Endothelial cell of umbilical vein (primary cell): ENCODE results near the gene PLA2G2D. TPM values are rescaled to one million over a fixed set of nuclear protein-coding genes. Genes with fewer than 3 reads are reported as not detected.

Experiments used
- BruUV-seq: library from RNA; stranded (reverse); fragments of 400-500 nt; replicated peaks from 2 replicates; lab custom pipeline; 2021; lab: Mats Ljungman, UMichigan
- CTCF ChIA-PET: fragments of 300-600, 350-600 bp; sonication (Branson Sonifier 250); formaldehyde crosslinking; loops from one replicate; lab custom pipeline; 2021; ENCODE audit warnings: antibody characterized with exemption, inconsistent platforms; lab: Charles Lee
- POLR2A ChIA-PET: fragments of 300-600, 350-600 bp; sonication (Branson Sonifier 250); formaldehyde crosslinking; loops from one replicate; lab custom pipeline; 2021; ENCODE audit warnings: antibody characterized with exemption, inconsistent platforms; lab: Charles Lee
- DNase-seq: peaks from one replicate; pipeline ENCODE4 v3.0.0-alpha.2; 2011; ENCODE audit warnings: low read depth, low spot score
- FAIRE-seq: peaks from 2 replicates; lab custom pipeline; 2011; peaks lifted over from hg19 to GRCh38; lab: Jason Lieb, UNC
- H2AFZ ChIP-seq: 2 replicates; pipeline ENCODE4 v1.6.0; 2012; ENCODE audit warnings: low read depth, low read length, control low read depth, inconsistent platforms
- H3K27ac ChIP-seq: 2 replicates; pipeline ENCODE4 v1.5.1; 2011; ENCODE audit warnings: low read depth, mild to moderate bottlenecking, control low read depth, low read length, moderate library complexity; ENCODE audit not compliant: insufficient read depth
- H3K27me3 ChIP-seq, 2 experiments: 2 replicates each; pipeline versions ENCODE4 v1.6.0 to v1.6.1; 2011; ENCODE audit warnings: low read length in 2 of 2, mixed read lengths in 1 of 2; ENCODE audit not compliant: control insufficient read depth in 2 of 2, insufficient read depth in 2 of 2
- H3K36me3 ChIP-seq, 2 experiments: 2 replicates in 1 of 2; 3 replicates in 1 of 2; pipeline ENCODE4 v1.5.1; 2011; ENCODE audit warnings: low read length in 2 of 2, mild to moderate bottlenecking in 1 of 2, moderate library complexity in 1 of 2; ENCODE audit not compliant: control insufficient read depth in 2 of 2, insufficient read depth in 2 of 2; ENCODE audit errors: extremely low read depth in 1 of 2
- H3K4me1 ChIP-seq: 3 replicates; pipeline ENCODE4 v1.5.1; 2011; ENCODE audit warnings: mild to moderate bottlenecking, low read length; ENCODE audit not compliant: control insufficient read depth, insufficient read depth; ENCODE audit errors: extremely low read depth
- H3K4me2 ChIP-seq: 2 replicates; pipeline ENCODE4 v1.6.1; 2011; ENCODE audit warnings: low read length, control low read depth, mixed read lengths; ENCODE audit not compliant: insufficient read depth
- H3K4me3 ChIP-seq, 3 experiments: fragments of 200-600 bp in 1 of 3; sonication (generic), shearing (Covaris generic) in 1 of 3; replicated peaks in 1 of 3; 2 replicates each; pipeline ENCODE4 v1.5.1; 2011 to 2016; ENCODE audit warnings: control low read depth in 3 of 3, low read length in 3 of 3, mild to moderate bottlenecking in 2 of 3, inconsistent platforms in 1 of 3, low read depth in 1 of 3, moderate library complexity in 1 of 3; ENCODE audit not compliant: insufficient read depth in 1 of 3
- H3K79me2 ChIP-seq: 2 replicates; pipeline ENCODE4 v1.6.0; 2012; ENCODE audit warnings: low read length, inconsistent platforms; ENCODE audit not compliant: control insufficient read depth, insufficient read depth
- H3K9ac ChIP-seq: replicated peaks from 2 replicates; pipeline ENCODE3; 2011; ENCODE audit warnings: low read length, control low read depth; ENCODE audit not compliant: insufficient read depth; ENCODE audit errors: extremely low read depth
- H3K9me1 ChIP-seq: replicated peaks from 3 replicates; pipeline ENCODE4 v1.6.0; 2011; ENCODE audit warnings: mild to moderate bottlenecking, low read length; ENCODE audit not compliant: control insufficient read depth, insufficient read depth; ENCODE audit errors: extremely low read depth
- H3K9me3 ChIP-seq: replicated peaks from 2 replicates; pipeline ENCODE4 v1.5.1; 2012; ENCODE audit warnings: low read length, inconsistent platforms; ENCODE audit not compliant: control insufficient read depth, insufficient read depth
- H4K20me1 ChIP-seq: replicated peaks from 2 replicates; pipeline ENCODE3; 2011; ENCODE audit warnings: mild to moderate bottlenecking, low read length; ENCODE audit not compliant: control insufficient read depth, insufficient read depth; ENCODE audit errors: extremely low read depth
- EZH2 ChIP-seq: IDR thresholded peaks from 2 replicates; pipeline ENCODE4 v1.6.1; 2012; ENCODE audit warnings: borderline replicate concordance, low read depth, mild to moderate bottlenecking, moderate library complexity, low read length, inconsistent platforms; ENCODE audit not compliant: severe bottlenecking
- FOS ChIP-seq: IDR thresholded peaks from 2 replicates; pipeline ENCODE4 v1.6.1; 2011; ENCODE audit warnings: mild to moderate bottlenecking, low read length, moderate library complexity, borderline replicate concordance; ENCODE audit not compliant: insufficient read depth
- POLR2AphosphoS5 ChIP-seq: IDR thresholded peaks from 2 replicates; pipeline ENCODE4 v1.6.1; 2012; ENCODE audit warnings: low read depth, mild to moderate bottlenecking, control low read depth, low read length, moderate library complexity; ENCODE audit not compliant: insufficient read depth
- dilution Hi-C: fragments of 300-500 bp; cut with MboI; formaldehyde crosslinking; loops from one replicate; pipeline ENCODE4 v1.15.0; 2019; ENCODE audit warnings: low sequenced_read_pairs; ENCODE audit not compliant: extremely low pct_ligation_motif_present
- intact Hi-C: fragments of 100-400 bp; cut with micrococcal nuclease; formaldehyde crosslinking; loops from one replicate; pipeline ENCODE4 v1.10.0; 2022
- polyA plus RNA-seq, 4 experiments: library from polyadenylated mRNA; depleted of rRNA in 3 of 4; stranded (reverse) in 3 of 4; unstranded in 1 of 4; fragments of >200 nt; gene quantifications; 2 replicates each; pipeline versions ENCODE4 v1.2.1 to v1.2.3, GENCODE V29; 2011 to 2012; ENCODE audit warnings: missing spikeins in 1 of 4
- total RNA-seq: library from RNA; stranded (reverse); gene quantifications from 2 replicates; pipeline ENCODE4 v1.2.3, GENCODE V29; 2021

Gene PLA2G2D
- total and polyA plus RNA-seq, 2 donors (not counting 3 experiments of a cell fraction or from before 2014, with no cell fraction given): not detected

- FAIRE-seq (no peak), DNase-seq (no peak)
- Histone ChIP-seq H3K9ac (no peak overlapping the region), H3K27me3 (peaks cover 0 to 2% of the 10 kb centered on the region in 2 experiments), H3K9me1 (no peaks in the 10 kb centered on the region), H3K36me3 (no peaks in the 10 kb centered on the region), H3K4me1 (no peaks in the 10 kb centered on the region), H3K79me2 (no peaks in the 10 kb centered on the region), H3K27ac (no peak overlapping the region), H2AFZ (no peak overlapping the region), H3K9me3 (no peaks in the 10 kb centered on the region), H4K20me1 (no peaks in the 10 kb centered on the region), H3K4me3 (no peak overlapping the region), H3K4me2 (no peak overlapping the region)
- CTCF ChIA-PET: interaction anchor here (0.6 to 3.4 kb wide), 6 partner anchors 9 to 95 kb away, joined by 3 to 32 read pairs (median 3); no protein-coding TSS in a partner anchor
- POLR2A ChIA-PET: no interaction called here
- intact Hi-C loops (no loop called here), dilution Hi-C loops (no loop called here)
- no TSS peak for BruUV-seq
- TF ChIP-seq POLR2AphosphoS5 (no peak), FOS (no peak)
Observed at GRCh38 chr1:20099533-20099932, 19.8 kb downstream of the PLA2G2D start.

GRCh38 chr1:20096840-20097447 is 22.4 kb downstream of the PLA2G2D start:
- no TSS peak for BruUV-seq
- FAIRE-seq (no peak), DNase-seq (no peak)
- Histone ChIP-seq H3K9ac (no peak overlapping the region), H4K20me1 (no peaks in the 10 kb centered on the region), H3K79me2 (no peaks in the 10 kb centered on the region), H3K9me3 (no peaks in the 10 kb centered on the region), H3K36me3 (no peaks in the 10 kb centered on the region), H3K27me3 (peaks cover 2 to 3% of the 10 kb centered on the region in 2 experiments), H3K27ac (no peak overlapping the region), H3K4me3 (no peak overlapping the region), H3K4me1 (no peaks in the 10 kb centered on the region), H3K4me2 (no peak overlapping the region), H2AFZ (no peak overlapping the region), H3K9me1 (no peaks in the 10 kb centered on the region)
- intact Hi-C loops: no loop called here
- ChIA-PET POLR2A (no interaction called here), CTCF (interaction anchor here (0.6 to 2.9 kb wide), 4 partner anchors 14 to 116 kb away, joined by 3 to 13 read pairs (median 6); no protein-coding TSS in a partner anchor)
- TF ChIP-seq EZH2 (no peak), POLR2AphosphoS5 (no peak)
- dilution Hi-C loops: no loop called here
